ENCODE measurements around the gene NETO1. TPM values are rescaled to one million over a fixed set of nuclear protein-coding genes. Genes with fewer than 3 reads are reported as not detected.

NETO1 gene
- total and polyA plus RNA-seq, 10 of the 15 experiments (the other 5 are each of a cell fraction or from before 2014, with no cell fraction given): 0.52 TPM; not detected in 9

GRCh38 chr18:72700961-72701710, 166.7 kb downstream of the NETO1 start (continued):
- TF ChIP-seq RUNX3 (IDR thresholded peaks at IDR 0.05; ENCODE audit: low read length): no peak
- no peak for TF ChIP-seq CHD1 (IDR thresholded peaks at IDR 0.05; ENCODE audit: low read depth, low read length)
- no peak for TF ChIP-seq NFXL1 (IDR thresholded peaks at IDR 0.05; ENCODE audit: borderline replicate concordance)
- TF ChIP-seq SMC3 (IDR thresholded peaks at IDR 0.05; ENCODE audit: borderline replicate concordance, low read length): peak; percentile 26; the same call in 1 of the 2 replicates
- no peak for TF ChIP-seq ZBTB40 (IDR thresholded peaks at IDR 0.05; ENCODE audit: borderline replicate concordance)
- no peak for TF ChIP-seq FOXM1 (IDR thresholded peaks at IDR 0.05; ENCODE audit: low read depth, low read length)
- no peak for TF ChIP-seq RELA (IDR thresholded peaks at IDR 0.05; ENCODE audit: borderline replicate concordance, partially characterized antibody)
- no peak for TF ChIP-seq ATF2 (IDR thresholded peaks at IDR 0.05; ENCODE audit: low read length)
- no peak for TF ChIP-seq IKZF1 (conservative IDR thresholded peaks at IDR 0.05)
- TF ChIP-seq, protein P1, sequence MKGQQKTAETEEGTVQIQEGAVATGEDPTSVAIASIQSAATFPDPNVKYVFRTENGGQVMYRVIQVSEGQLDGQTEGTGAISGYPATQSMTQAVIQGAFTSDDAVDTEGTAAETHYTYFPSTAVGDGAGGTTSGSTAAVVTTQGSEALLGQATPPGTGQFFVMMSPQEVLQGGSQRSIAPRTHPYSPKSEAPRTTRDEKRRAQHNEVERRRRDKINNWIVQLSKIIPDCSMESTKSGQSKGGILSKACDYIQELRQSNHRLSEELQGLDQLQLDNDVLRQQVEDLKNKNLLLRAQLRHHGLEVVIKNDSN (IDR thresholded peaks at IDR 0.05; ENCODE audit: borderline replicate concordance, extremely low read length, insufficient read depth, low read depth, low read length): no peak
- TF ChIP-seq CHD2 (IDR thresholded peaks at IDR 0.05; ENCODE audit: borderline replicate concordance, low read depth, low read length): no peak
- no peak for TF ChIP-seq POLR2A (IDR thresholded peaks at IDR 0.05; ENCODE audit: low read depth, low read length)
- TF ChIP-seq CTCF (IDR thresholded peaks at IDR 0.05 in 2 of 3, conservative IDR thresholded peaks at IDR 0.05 in 1 of 3; ENCODE audit: control insufficient read depth in 2 of 3, extremely low read depth in 1 of 3, insufficient read depth in 1 of 3, low read depth in 3 of 3, low read length in 3 of 3): peak in 2 of 3 experiments; percentile 27 to 46; a peak in 3 of 6 replicates
- TF ChIP-seq IRF3 (IDR thresholded peaks at IDR 0.05): no peak
- no peak for TF ChIP-seq EGR1 (IDR thresholded peaks at IDR 0.05; ENCODE audit: borderline replicate concordance in 1 of 2, low read depth in 2 of 2, low read length in 2 of 2)
- TF ChIP-seq ZNF622 (IDR thresholded peaks at IDR 0.05): no peak
- TF ChIP-seq TARDBP (IDR thresholded peaks at IDR 0.05; ENCODE audit: borderline replicate concordance): no peak
